ENCODE results near the gene PRKX. TPM values are rescaled to one million over a fixed set of nuclear protein-coding genes. Genes with fewer than 3 reads are reported as not detected.
A peak's percentile ranks its signal among the peaks of the same experiment; 100 is the strongest.
"Not testable (repeated sequence)": the region's sequence is repeated elsewhere in the genome, so short reads cannot be mapped to it uniquely, and the experiment has no call there.

The PRKX gene
- total RNA-seq, 1 donor from 2014 or later = 9.2 TPM

DNA sequence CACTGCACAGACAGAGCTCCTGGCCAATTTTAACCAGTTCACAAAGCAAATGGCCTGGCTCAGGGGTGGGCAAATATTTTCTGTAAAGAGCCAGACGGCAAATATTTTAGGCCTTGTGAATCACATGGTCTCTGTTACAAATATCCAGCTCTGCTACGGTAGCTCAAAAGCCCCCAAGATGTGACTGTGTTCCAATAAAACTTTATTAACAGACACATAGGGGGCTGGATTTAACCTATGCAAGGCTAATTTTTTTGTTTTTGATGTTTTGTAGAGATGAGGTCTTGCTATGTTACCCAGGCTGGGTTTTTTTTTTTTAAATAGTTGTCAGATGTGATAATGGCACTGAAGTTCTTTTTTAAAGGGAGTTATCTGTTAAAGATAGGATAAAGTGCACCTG is 65.4 kb downstream of the PRKX start:
- DNase-seq (ENCODE audit: low spot score in 2 of 2) = no peak
- intact Hi-C loops (cut with DNase I) = no loop called here
- Histone ChIP-seq H3K36me3 (peaks cover 0 to 3% of the 10 kb centered on the region in 2 donors), H3K4me1 (no peaks in the 10 kb centered on the region), H3K27me3 (no peaks in the 10 kb centered on the region), H3K9me3 (no peaks in the 10 kb centered on the region), H3K27ac (no peak overlapping the region), H3K4me3 (no peak overlapping the region)
- TF ChIP-seq, protein P1, sequence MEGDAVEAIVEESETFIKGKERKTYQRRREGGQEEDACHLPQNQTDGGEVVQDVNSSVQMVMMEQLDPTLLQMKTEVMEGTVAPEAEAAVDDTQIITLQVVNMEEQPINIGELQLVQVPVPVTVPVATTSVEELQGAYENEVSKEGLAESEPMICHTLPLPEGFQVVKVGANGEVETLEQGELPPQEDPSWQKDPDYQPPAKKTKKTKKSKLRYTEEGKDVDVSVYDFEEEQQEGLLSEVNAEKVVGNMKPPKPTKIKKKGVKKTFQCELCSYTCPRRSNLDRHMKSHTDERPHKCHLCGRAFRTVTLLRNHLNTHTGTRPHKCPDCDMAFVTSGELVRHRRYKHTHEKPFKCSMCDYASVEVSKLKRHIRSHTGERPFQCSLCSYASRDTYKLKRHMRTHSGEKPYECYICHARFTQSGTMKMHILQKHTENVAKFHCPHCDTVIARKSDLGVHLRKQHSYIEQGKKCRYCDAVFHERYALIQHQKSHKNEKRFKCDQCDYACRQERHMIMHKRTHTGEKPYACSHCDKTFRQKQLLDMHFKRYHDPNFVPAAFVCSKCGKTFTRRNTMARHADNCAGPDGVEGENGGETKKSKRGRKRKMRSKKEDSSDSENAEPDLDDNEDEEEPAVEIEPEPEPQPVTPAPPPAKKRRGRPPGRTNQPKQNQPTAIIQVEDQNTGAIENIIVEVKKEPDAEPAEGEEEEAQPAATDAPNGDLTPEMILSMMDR (IDR thresholded peaks at IDR 0.05) = no peak

DNA sequence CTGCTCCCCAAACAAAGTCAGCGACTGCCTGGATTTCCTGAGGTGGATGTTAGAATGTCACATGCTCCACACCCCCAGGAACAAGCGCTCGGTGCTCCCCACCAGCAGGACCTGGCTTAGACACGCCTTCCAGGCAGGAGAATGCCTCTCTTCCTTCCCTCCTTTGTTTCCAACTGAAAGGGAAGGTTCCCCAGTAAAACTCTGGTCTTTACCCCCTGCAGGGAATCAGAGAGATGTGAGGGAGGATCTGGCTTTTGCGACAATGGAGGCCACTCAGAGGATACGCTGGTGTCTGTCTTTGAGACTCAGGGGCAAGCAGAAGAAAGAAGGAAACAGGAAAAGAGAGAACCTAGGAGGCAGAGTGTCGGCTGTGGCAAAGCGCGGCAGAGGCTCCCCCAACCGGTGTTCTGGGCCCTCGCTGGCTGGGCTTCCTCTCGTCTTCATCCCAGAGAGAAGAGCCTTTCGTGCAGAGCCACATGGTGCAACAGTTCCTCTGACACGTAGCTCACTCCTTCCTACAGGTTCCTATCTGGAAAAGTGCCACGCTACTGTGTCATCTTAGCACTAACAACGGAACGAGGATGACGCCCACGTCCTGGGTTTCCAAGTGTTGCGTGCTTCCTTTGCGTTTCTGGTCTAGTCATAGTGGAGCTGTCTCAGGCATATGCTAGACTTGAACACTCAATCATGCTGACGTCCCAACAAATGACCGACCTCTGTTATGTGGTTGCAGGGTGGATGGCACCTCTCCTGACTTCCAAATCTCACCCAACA is 73.4 kb downstream of the PRKX start:
- DNase-seq (ENCODE audit: low spot score in 2 of 2); H3K4me3 ChIP-seq; H3K36me3 ChIP-seq; H3K27ac ChIP-seq; intact Hi-C loops (cut with DNase I); H3K9me3 ChIP-seq; H3K27me3 ChIP-seq; H3K4me1 ChIP-seq: not testable (repeated sequence)

DNA sequence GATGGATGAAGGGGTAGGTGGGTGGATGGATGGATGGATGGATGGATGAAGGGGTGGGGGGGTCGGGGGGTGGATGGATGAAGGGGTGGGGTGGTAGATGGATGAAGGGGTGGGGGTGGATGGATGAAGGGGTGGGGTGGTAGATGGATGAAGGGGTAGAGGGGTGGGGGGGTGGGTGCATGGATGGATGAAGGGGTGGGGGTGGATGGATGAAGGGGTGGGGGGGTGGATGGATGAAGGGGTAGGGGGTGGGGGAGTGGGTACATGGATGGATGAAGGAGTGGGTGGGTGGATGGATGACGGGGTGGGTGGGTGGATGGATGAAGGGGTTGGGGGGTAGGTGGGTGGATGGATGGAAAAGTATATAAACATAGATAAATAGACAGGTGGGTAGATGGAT is 74.2 kb downstream of the PRKX start:
- H3K4me3 ChIP-seq = no peak overlapping the region
- TF ChIP-seq, protein P1 (IDR thresholded peaks at IDR 0.05) = no peak
- no peak for DNase-seq (ENCODE audit: low spot score in 2 of 2)
- intact Hi-C loops (cut with DNase I) = no loop called here
- no peaks in the 10 kb centered on the region for H3K9me3 ChIP-seq
- peaks cover 0 to 4% of the 10 kb centered on the region in 2 donors for H3K36me3 ChIP-seq
- no peaks in the 10 kb centered on the region for H3K4me1 ChIP-seq
- H3K27ac ChIP-seq = no peak overlapping the region
- H3K27me3 ChIP-seq = no peaks in the 10 kb centered on the region

DNA sequence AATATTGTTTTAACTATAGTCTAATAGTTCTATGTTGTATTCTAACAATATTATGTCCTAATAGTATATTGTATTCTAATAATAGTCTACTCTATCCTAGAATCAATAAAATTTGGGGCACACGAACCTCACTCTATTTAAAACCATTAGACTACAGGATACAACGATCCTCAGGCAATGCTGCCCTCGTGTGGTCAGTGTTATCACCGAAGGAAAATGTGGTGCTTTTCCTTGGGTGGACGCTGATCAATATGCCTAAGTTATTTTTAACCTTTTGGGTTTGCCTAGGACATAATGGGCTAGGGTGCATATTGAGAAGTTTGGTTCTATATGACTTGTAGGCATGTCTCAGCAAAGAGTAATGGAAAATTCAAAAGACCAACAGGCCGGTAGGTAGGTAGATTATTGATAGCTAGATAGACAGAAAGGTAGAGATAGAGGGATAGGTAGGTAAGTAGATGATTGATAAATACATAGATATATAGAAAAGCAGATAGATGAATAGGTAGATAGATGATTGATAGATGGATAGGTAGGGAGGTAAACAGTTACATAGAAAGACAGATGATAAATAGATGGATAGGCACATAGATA is 75.1 kb downstream of the PRKX start:
- no peak overlapping the region for H3K4me3 ChIP-seq
- H3K9me3 ChIP-seq = no peaks in the 10 kb centered on the region
- no peaks in the 10 kb centered on the region for H3K4me1 ChIP-seq
- intact Hi-C loops (cut with DNase I) = no loop called here
- TF ChIP-seq, protein P1 (IDR thresholded peaks at IDR 0.05) = peak in 2 of 3 experiments; percentile 39 to 49
- no peaks in the 10 kb centered on the region for H3K27me3 ChIP-seq
- peaks cover 0 to 5% of the 10 kb centered on the region in 2 donors for H3K36me3 ChIP-seq
- DNase-seq (ENCODE audit: low spot score in 2 of 2) = no peak
- no peak overlapping the region for H3K27ac ChIP-seq

DNA sequence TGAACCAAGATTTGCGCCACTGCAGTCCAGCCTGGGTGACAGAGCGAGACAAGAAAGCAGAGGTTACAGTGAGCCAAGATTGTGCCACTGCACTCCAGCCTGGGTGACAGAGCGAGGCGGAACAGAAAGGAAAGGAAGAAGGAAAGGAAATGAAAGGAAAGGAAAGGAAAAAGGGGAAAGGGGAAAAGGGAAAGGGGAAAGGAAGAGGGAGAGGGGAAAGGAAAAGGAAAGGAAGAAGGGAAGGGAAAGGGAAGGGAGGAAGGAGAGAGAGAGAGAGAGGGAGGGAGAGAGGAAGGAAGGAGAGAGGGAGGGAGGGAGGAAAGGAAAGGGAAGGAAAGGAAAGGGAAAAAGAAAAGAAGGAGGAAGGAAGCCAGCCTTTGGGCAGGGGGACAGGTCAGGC is 76.6 kb downstream of the PRKX start:
- Histone ChIP-seq H3K9me3 (no peaks in the 10 kb centered on the region), H3K27ac (no peak overlapping the region), H3K36me3 (peaks cover 0 to 13% of the 10 kb centered on the region in 2 donors), H3K27me3 (no peaks in the 10 kb centered on the region), H3K4me1 (no peaks in the 10 kb centered on the region), H3K4me3 (no peak overlapping the region)
- no peak for DNase-seq (ENCODE audit: low spot score in 2 of 2)
- intact Hi-C loops (cut with DNase I) = no loop called here
- TF ChIP-seq, protein P1 (IDR thresholded peaks at IDR 0.05) = no peak

DNA sequence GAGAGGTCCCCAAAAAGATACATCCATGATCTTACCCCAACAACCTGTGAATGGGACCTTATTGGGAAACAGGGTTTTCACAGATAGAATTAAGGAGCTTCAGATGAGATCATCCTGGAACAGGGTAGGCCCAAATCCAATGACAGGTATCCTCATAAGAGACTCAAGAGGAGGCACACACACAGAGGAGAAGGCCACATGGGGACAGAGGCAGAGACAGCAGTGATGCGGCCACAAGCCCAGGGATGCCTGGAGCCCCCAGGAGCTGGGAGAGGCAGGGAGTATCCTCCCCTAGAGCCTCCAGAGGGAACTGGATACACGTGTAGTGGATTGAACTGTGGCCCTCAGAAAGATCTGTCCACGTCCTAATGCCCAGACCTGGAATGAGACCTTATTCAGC is 82.3 kb downstream of the PRKX start:
- Histone ChIP-seq H3K27ac (no peak overlapping the region), H3K4me1 (no peaks in the 10 kb centered on the region), H3K36me3 (peaks cover 0 to 25% of the 10 kb centered on the region in 2 donors), H3K27me3 (no peaks in the 10 kb centered on the region), H3K4me3 (no peak overlapping the region), H3K9me3 (no peaks in the 10 kb centered on the region)
- intact Hi-C loops (cut with DNase I) = no loop called here
- TF ChIP-seq, protein P1 (IDR thresholded peaks at IDR 0.05) = no peak
- DNase-seq (ENCODE audit: low spot score in 2 of 2) = no peak
